HUDEP-2 (cell line): Measurements from ENCODE around the gene COL9A1.

Source experiments
- DNase-seq, 76 experiments: peaks; one replicate each; lab custom pipeline; 2025; ENCODE audit not compliant: unreplicated experiment in 76 of 76; lab: John Stamatoyannopoulos, UW

COL9A1 gene

DNA sequence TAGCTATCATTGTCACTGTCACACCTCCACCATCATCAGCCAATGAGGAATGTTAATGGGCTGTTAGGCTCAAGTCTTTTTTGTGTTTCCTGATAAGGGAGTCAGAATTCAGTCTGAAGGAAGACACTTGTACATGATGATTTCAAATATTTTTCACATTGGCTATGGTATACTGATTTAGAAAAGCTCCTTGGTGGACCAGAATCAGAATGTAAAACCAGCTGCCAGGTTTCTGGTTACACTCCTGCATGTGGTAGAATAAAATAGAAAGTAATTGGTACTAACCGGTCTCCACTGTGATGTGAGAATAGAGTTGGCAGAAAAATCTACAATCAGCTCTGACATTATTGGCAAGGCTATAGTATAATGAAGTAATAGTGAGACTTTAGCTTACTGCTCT lies 10.7 kb downstream of the COL9A1 start:
- no peak for DNase-seq

DNA sequence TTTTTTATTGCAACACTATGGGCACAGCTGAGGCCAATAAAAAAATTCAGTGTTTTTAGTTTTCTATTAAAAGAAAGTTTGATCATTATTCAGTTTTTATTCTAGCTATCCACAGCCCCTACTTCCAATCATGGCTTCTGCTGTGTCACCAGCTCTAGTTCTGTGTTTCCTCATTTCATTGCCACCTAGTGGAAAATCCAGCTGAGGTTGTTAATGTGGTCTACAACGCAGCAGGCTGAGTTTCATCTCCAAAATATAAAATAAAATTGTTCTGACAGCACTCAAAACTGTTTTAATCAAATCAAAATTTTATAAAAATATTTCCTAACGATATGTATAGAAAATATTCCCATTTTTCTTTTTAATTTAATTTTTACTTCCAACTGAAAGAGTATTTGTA lies 13.6 kb downstream of the COL9A1 start:
- no peak for DNase-seq

DNA sequence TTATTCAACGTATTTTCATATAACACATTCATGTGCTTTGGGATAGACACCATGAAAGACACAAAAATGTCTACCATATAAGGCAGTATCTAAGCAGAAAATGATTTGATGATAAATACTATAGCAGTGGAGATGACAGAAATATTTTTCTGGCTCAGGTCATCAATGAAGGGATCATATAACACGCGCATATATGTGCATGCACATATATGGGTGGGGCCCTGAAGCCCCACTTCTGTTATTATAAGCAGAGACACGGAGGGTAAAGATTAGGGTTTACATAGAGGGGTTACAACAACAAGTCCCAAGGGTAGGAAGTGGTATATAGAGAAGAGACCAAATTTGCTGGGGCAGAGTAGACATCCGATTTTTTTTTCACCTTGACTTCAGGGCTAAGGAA lies 16.0 kb downstream of the COL9A1 start:
- DNase-seq, result no peak

DNA sequence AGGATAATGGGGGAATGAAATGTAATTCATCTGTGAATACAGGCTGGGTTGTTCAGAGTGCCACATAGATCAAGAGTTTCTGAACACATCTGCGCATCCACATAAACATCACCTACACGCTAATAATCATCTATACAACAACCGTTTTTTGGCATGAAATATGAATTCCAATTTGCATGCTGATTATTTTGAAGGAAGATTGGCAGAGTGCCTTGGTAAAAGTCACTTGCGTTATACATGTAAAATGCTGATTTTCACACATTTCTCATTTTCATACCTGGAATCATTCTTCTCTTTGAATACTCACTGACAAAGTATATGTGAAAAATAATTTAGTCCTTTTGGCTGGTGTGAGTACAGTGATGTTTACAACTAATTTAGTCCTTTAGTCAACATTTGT lies 17.7 kb downstream of the COL9A1 start:
- no peak for DNase-seq

DNA sequence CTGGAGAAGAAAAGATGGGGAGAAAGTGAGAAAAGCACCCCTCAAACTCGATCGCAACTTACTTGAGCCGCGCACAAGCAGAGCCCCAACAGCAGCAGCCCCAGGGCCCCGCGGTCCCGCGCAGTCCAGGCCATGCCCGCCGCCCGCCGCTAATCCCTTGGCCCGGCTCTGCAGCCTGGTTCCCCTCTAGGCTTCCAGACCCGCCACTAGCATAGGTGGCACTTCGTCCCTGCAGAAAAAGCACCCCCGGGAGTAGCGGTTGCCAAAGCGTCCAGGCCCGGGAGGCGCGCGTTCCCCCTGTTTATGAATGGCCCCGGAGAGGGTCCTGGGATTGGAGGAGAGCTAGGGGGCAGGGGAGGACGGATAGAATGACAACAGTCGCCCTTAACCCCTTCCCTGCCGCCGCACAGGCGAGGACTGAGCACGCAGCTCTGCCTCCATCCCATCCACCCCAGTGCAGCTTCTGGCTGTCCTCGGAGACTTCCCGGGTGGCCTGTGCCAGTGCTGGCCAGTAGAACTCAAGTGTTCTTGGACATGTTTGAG lies 19.9 kb downstream of the COL9A1 start:
- no peak for DNase-seq

DNA sequence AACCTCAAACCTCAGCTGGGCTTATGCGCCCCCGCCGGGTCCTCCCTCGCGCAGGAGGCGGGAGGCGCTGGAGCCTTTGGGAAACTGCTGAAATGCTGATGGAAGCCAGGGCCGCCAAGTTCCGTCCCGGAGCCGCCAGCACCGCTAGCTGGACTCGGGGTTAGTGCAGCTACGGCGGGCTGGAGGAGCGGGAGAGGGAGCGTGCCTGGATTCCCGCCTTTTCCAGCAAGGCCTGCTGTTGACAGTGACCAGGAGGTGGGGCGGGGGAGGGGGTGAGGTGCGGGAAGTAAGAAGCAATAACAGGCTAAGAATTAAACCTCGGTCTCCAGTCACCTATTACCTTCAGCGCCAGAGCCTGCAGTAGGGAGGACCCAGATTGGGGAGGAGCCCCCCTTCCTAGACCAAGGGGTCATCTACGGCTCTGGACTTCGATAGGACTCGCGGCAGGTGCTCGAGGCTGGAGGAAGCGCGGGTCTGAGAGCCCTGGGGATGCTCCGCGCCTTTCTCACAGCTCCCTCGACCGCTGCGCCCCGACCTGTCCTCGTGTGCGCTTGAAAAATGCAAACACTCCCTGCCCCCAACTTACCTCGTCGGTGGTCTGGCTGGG lies 20.5 kb downstream of the COL9A1 start:
- DNase-seq, result no peak

DNA sequence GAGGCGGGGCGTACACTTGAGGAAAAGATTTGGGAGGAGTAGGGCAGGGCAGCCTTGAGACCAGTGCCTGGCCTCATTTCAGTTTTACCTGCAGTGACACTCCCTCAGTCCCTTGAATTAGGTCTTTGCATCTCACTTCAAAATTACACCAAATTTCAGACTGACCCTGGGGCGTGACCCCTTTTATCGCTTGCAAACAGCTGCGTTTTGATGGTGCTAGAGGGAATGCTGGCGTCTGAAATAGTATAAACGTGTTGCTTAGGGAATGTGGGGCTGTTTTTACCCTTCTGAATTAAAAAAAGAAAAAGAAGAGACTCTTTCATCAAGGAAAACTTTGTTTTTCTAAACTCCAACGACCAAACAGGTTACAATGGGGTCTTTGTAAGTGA lies 21.0 kb downstream of the COL9A1 start:
- peak in 7 of 76 experiments; percentile 8 to 40 (median 18) for DNase-seq

DNA sequence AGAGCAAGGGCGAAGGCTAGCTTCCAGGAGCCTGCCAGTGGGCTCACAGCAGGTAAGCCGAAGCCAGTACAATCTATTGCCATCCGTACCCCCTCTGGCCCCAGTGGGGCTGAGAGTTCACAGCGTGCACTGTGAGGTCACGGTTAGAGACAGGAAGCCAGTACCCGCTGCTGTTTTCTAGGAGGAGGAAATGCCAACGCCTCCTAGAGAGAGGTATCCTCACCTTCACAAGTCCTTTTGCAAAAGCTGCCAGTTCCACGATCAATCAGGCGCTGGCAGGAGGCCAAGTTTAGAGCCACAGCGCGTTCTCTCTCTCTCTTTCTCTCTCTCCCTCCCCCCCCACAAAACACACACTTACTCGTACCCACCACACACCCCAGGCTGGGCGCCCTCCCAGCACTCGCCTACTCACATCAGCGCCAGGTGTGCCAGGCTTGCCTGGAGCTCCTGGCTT lies 22.5 kb downstream of the COL9A1 start:
- no peak for DNase-seq

DNA sequence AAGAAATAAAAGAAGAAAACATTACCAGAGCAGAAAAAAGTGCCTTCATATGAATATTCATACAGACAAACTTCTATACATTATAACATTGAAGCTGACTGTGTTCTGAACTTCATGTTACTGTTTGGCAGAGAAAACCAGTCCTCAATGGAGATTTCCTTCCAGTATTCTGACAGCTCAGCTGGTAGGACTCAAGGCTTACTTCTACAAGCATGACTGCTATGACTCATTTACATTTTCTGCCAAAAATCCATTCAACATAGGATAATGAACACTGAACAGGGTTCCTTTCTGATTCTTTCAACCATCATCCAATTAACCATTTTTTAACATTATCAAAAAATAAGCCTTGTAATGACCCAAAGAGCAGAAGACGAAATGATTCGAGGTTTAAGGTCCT lies 25.4 kb downstream of the COL9A1 start:
- DNase-seq, result no peak

DNA sequence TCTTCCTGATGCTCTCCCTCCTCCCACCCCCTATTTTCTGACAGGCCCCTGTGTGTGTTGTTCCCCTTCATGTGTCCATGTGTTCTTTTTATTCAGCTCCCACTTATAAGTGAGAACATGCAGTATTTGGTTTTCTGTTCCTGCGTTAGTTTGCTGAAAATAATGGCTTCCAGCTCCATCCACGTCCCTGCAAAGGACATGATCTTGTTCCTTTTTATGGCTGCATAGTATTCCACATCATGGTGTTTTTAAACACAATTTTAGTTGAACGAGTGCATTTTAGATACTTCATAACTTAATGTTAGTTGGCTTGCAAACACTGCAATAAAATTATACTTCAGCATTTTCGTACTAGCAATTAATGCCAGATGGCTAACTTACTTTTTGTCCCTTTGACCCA lies 28.5 kb downstream of the COL9A1 start:
- DNase-seq, result no peak

DNA sequence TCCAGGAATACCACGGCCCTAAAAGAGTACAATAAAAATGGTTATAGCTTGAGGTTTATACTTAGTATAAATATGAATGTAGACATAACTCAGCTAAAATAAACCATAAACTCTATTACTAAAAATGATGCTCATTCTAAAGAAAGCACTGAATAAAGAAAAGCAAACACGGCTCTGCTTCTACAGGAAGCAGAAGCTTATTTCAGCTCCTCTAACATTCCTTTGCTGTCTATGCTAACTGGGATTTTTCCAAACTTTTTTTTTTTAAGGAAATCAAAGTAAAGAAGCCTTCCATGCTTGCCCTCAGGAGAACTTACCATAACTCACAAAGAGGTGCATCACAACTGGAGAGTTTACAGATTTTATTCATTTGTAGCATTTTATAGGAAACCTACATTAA lies 30.8 kb downstream of the COL9A1 start:
- DNase-seq, result no peak

DNA sequence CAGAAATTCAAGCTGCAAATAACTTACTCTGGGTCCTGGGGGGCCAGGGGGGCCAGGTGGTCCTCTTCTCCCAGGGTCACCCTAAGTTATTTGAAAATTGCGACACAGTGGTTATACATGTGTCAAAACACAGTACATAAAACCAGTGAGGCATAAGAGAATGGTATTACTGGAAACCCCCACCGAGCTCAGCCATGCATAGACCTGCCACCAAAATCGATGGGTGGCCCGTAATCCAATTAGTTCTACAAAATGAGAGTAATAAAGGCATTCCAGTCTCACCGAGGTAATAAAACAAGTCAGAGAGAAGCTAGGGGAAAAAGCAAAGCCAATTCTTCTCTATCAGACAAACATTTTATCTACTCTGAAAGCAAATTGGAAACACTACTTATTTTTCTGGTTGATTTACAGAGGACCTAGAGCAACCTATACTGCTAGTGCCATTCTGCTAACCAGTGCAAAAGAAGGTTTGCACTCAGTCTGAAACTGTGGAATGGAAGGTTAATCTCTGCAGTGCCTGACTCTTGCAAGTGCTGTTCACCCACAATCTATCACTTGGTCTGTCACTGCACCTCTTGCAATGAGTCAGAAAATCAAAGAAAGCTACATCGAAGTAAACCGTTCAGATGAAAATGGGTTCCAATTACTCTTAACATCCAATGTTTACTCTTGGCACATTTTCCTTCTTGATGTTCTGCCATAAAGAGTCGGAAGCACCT lies 32.4 kb downstream of the COL9A1 start:
- DNase-seq, result no peak

DNA sequence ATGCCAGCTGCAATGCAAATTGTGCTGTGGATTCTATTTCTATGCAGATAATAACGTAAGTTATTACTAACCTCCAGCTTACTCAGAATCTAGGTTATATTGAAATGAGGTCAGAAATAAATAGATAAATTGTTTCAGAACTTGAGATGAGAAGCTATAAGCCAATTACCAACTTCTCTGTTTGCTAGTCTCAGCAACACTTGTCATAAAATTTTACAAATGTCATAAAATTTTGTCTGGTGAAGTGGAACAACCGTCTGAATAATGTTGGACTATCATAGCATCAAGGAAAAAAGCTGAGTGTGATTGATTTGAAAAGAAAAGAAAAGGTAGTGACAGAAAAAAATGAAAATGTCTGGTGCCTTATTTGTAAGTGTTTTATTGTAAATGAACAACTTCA lies 36.7 kb downstream of the COL9A1 start:
- DNase-seq, result no peak

DNA sequence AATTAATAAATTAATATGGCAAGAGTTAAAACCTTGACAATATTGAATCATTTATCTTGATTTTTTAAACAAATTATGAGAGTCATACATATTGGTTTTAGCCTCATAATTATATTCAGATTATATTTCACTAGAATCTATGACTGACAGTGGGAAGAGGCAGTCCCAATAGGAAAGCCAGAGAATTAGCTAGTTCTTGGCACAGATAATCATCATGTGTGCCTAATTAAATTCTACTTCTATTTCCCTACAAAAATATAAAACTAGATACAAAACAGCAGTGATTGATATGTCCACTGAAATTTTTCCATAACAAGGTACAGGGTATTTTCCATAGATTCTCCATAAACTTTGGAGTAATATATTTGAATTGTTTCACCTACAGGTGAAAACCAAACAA lies 38.6 kb downstream of the COL9A1 start:
- DNase-seq, result no peak

DNA sequence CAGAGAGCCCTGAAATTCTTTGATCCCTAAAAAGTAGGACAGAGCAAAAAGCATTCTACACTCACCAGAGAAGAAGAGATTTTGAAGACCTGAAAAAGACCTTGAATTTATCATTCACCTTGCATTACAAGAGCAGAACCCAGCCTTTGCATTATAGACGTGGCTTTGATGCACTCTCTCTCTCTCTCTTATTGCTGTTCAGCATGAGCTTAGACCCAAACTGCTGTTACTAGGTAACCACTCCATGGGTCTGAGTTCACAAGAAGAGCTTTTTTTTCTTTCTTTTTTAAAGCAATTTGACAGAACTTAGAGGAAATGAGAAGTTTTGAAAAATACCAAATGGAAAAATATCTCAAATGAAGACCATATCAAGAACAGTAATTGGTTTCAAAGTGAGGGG lies 44.4 kb downstream of the COL9A1 start:
- DNase-seq, result no peak

DNA sequence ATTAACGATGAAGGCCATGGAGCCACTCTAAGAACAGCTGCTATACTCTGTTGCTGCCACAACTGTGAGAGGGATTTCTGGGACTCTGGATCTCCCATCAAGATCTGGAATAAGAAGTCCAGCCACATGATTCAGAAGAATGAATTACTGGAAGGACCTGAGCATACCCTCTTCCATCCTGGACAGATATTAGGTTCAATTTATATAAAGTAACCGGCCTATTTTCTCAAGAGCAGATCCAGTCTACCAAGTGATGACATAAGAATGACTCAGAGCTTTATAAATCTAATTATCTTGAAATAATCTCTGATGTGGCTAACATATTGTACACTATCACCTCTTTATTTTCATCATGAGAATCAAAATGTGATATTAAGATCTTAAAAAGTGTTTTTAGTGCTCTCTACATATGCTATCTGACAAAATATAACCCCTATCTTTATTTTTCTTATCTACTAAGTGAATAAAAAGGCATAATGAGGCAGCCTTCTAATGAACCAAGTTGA lies 45.1 kb downstream of the COL9A1 start:
- no peak for DNase-seq

DNA sequence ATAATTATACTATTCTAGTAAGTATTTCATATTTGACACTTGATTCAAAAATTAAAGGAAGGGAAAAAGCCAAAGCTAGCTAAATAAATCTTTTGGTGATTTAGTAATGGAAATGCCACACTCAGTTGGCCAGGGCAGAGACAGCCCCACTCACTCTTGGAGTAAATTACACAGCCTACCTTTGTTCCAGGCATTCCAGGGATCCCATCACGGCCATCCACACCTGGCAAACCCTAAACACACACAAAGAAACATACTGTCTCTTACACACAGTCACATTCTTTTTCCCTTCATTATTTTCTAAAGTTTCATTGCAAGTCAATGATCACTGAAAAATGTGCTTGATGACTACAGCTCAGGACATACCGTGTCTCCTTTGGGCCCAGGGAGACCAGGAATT lies 48.1 kb downstream of the COL9A1 start:
- no peak for DNase-seq

DNA sequence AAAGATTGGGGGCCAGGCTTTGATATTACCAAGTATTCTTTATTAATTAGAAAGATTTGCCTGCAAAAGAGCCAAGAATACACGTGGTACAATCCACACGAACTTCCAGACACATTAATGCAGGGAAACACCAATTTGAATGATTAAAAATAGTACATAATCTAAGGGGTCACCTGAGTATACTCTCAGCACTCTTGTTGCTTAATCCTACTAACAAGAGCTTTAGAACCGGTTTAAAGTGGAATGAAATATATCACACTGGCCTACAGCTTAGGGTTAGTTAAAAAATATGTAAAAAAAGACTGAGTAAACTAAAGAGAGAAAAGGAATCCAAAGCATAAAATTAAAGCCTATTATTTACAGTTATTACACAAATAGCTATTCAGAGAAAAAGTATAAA lies 49.0 kb downstream of the COL9A1 start:
- no peak for DNase-seq

DNA sequence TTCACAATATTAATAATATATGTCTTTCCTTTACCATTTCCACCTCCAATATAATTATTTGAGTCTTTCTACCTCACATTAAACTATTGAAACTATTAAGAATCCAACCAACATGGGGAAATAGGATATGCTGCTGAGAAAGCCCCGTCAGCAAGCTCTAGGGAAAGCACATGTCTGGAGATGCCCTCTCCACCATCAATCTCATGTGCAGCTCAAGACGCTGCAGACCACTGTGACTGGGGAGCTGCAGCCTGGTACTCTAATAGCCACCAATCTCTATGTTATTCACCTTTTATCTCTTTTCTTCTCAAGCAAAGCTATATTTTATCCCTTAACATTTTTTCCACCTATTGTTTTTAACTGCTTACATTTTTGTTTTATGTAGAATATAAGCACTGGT lies 50.3 kb downstream of the COL9A1 start:
- DNase-seq, result no peak

DNA sequence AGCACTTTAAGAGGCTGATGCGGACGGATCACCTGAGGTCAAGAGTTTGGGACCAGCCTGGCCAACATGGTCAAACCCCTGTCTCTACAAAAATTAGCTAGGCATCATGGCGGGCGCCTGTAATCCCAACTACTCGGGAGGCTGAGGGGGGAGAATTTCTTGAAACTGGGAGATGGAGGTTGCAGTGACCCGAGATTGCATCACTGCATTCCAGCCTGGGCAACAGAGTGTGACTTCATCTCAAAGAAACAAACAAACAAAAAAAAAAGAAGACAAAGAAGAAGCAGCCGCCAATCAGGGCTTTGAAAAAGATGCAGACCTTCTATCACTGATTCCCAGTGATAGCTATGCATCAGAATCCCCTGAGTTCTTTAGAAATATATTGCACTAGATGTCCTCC lies 56.8 kb downstream of the COL9A1 start:
- DNase-seq, result no peak

DNA sequence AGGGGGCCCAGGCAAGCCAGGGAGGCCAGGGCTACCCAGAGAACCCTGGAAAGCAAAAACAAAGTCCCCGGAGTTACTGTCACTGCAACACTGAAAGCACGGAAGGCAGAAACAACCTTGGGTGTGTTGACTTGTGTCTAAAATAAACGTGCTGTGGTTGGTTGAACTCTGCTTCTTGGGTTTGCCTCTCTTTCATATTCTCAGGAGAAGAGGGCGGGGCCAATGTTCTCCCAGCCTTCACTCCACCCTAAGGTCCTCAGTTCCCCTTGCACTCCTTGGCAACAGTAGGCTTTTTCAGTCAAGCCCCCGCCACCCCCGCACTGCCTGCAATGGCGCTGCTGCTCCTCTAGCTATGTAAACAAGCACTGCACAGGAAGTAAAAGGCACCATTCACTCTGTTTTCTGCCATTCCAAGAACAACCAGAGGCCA lies 60.9 kb downstream of the COL9A1 start:
- DNase-seq, result no peak

DNA sequence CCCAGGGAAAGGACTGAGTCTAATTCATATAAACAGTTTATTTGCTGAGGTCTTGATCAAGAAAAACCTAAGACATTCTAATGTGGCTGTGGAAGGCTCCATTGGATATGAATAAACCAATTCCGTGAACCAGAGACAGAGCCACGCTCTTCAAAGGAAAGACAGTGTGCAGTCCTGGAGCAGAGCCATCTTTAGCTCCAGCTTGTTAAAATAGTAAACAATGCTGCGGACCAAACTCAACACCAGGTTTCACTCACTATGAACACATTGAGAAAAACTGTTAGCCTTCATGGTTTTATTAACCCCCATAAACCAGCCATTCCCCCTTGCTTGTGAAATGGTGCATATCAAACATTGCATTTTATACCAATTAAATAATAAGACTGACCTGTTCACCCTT lies 61.9 kb downstream of the COL9A1 start:
- DNase-seq, result no peak
